ENCODE measurements around the gene PAPSS1. TPM values are rescaled to one million over a fixed set of nuclear protein-coding genes. Genes with fewer than 3 reads are reported as not detected.

PAPSS1 gene
- total and polyA plus RNA-seq, 2 experiments from 2014 or later: 72.0 to 85.8 TPM

DNA sequence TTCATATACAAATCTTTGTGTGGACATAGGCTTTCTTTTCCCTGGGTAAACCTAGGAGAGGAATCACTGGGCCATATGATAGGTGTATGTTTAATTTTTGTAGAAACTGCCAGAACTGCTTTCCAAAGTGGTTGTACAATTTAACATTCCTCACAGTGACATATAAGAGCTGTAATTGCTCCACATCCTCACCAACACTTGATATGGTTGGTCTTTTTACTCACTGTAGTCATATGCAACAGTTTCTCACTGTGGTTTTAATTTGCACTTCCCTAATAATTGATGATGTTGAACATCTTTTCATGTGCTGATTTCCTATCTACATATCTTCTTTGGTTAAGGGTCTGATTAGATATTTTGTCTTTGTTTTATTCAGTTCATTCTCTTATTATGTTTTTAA is 24.5 kb upstream of the PAPSS1 start (continued):
- TF ChIP-seq, protein P1, sequence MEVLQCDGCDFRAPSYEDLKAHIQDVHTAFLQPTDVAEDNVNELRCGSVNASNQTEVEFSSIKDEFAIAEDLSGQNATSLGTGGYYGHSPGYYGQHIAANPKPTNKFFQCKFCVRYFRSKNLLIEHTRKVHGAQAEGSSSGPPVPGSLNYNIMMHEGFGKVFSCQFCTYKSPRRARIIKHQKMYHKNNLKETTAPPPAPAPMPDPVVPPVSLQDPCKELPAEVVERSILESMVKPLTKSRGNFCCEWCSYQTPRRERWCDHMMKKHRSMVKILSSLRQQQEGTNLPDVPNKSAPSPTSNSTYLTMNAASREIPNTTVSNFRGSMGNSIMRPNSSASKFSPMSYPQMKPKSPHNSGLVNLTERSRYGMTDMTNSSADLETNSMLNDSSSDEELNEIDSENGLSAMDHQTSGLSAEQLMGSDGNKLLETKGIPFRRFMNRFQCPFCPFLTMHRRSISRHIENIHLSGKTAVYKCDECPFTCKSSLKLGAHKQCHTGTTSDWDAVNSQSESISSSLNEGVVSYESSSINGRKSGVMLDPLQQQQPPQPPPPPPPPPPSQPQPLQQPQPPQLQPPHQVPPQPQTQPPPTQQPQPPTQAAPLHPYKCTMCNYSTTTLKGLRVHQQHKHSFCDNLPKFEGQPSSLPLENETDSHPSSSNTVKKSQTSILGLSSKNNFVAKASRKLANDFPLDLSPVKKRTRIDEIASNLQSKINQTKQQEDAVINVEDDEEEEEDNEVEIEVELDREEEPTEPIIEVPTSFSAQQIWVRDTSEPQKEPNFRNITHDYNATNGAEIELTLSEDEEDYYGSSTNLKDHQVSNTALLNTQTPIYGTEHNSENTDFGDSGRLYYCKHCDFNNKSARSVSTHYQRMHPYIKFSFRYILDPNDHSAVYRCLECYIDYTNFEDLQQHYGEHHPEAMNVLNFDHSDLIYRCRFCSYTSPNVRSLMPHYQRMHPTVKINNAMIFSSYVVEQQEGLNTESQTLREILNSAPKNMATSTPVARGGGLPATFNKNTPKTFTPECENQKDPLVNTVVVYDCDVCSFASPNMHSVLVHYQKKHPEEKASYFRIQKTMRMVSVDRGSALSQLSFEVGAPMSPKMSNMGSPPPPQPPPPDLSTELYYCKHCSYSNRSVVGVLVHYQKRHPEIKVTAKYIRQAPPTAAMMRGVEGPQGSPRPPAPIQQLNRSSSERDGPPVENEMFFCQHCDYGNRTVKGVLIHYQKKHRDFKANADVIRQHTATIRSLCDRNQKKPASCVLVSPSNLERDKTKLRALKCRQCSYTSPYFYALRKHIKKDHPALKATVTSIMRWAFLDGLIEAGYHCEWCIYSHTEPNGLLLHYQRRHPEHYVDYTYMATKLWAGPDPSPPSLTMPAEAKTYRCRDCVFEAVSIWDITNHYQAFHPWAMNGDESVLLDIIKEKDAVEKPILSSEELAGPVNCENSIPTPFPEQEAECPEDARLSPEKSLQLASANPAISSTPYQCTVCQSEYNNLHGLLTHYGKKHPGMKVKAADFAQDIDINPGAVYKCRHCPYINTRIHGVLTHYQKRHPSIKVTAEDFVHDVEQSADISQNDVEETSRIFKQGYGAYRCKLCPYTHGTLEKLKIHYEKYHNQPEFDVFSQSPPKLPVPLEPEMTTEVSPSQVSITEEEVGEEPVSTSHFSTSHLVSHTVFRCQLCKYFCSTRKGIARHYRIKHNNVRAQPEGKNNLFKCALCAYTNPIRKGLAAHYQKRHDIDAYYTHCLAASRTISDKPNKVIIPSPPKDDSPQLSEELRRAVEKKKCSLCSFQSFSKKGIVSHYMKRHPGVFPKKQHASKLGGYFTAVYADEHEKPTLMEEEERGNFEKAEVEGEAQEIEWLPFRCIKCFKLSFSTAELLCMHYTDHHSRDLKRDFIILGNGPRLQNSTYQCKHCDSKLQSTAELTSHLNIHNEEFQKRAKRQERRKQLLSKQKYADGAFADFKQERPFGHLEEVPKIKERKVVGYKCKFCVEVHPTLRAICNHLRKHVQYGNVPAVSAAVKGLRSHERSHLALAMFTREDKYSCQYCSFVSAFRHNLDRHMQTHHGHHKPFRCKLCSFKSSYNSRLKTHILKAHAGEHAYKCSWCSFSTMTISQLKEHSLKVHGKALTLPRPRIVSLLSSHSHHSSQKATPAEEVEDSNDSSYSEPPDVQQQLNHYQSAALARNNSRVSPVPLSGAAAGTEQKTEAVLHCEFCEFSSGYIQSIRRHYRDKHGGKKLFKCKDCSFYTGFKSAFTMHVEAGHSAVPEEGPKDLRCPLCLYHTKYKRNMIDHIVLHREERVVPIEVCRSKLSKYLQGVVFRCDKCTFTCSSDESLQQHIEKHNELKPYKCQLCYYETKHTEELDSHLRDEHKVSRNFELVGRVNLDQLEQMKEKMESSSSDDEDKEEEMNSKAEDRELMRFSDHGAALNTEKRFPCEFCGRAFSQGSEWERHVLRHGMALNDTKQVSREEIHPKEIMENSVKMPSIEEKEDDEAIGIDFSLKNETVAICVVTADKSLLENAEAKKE (CRISPR knock-in tag; IDR thresholded peaks at IDR 0.05): no peak
- no peak for TF ChIP-seq CREB1 (CRISPR knock-in tag; IDR thresholded peaks at IDR 0.05; ENCODE audit: low read depth)
- TF ChIP-seq, protein P2, sequence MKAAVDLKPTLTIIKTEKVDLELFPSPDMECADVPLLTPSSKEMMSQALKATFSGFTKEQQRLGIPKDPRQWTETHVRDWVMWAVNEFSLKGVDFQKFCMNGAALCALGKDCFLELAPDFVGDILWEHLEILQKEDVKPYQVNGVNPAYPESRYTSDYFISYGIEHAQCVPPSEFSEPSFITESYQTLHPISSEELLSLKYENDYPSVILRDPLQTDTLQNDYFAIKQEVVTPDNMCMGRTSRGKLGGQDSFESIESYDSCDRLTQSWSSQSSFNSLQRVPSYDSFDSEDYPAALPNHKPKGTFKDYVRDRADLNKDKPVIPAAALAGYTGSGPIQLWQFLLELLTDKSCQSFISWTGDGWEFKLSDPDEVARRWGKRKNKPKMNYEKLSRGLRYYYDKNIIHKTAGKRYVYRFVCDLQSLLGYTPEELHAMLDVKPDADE (IDR thresholded peaks at IDR 0.05): no peak
- TF ChIP-seq POLR2AphosphoS5 (IDR thresholded peaks at IDR 0.05; ENCODE audit: low read depth): no peak
- TF ChIP-seq ZNF331 (CRISPR knock-in tag; IDR thresholded peaks at IDR 0.05; ENCODE audit: low read depth): no peak
- no peak for TF ChIP-seq EZH2 (IDR thresholded peaks at IDR 0.05; ENCODE audit: low read depth, unreplicated experiment)
- TF ChIP-seq ZNF114 (CRISPR knock-in tag; IDR thresholded peaks at IDR 0.05): no peak
- no peak for TF ChIP-seq EZH2phosphoT487 (IDR thresholded peaks at IDR 0.05; ENCODE audit: unreplicated experiment)

DNA sequence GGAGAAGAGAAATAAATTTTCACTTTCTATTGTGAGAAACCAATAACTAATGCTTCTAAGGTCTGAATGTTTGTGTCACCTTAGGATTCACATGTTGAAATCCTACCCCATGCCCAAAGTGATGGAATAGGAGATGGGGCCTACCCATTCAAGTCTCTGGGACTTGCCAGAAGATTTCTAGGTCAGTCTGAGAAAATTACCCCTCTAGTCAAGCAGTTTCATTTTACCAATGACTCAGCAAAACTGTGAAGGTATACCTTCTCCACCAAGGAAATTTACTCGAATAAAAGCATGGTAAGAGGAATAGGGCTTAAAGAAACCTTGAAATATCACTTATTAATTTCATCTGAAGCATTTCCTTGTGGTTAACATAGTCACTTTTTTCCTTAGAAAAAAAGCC is 23.5 kb upstream of the PAPSS1 start:
- H3K27ac ChIP-seq (ENCODE audit: low read depth): no peak overlapping the region
- no peak overlapping the region; the same call in 1 of the 2 replicates for H2AFZ ChIP-seq
- H3K4me3 ChIP-seq: no peak overlapping the region
- TF ChIP-seq POLR2AphosphoS5 (IDR thresholded peaks at IDR 0.05; ENCODE audit: low read depth): no peak
- no peak for TF ChIP-seq JUNB (IDR thresholded peaks at IDR 0.05; ENCODE audit: unreplicated experiment)
- TF ChIP-seq EZH2 (IDR thresholded peaks at IDR 0.05; ENCODE audit: low read depth, unreplicated experiment): no peak
- TF ChIP-seq STAT1 (IDR thresholded peaks at IDR 0.05; ENCODE audit: unreplicated experiment): no peak
- TF ChIP-seq, protein P3, sequence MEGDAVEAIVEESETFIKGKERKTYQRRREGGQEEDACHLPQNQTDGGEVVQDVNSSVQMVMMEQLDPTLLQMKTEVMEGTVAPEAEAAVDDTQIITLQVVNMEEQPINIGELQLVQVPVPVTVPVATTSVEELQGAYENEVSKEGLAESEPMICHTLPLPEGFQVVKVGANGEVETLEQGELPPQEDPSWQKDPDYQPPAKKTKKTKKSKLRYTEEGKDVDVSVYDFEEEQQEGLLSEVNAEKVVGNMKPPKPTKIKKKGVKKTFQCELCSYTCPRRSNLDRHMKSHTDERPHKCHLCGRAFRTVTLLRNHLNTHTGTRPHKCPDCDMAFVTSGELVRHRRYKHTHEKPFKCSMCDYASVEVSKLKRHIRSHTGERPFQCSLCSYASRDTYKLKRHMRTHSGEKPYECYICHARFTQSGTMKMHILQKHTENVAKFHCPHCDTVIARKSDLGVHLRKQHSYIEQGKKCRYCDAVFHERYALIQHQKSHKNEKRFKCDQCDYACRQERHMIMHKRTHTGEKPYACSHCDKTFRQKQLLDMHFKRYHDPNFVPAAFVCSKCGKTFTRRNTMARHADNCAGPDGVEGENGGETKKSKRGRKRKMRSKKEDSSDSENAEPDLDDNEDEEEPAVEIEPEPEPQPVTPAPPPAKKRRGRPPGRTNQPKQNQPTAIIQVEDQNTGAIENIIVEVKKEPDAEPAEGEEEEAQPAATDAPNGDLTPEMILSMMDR (conservative IDR thresholded peaks at IDR 0.05; ENCODE audit: low read depth in 2 of 2): no peak
- peaks cover 15% of the 10 kb centered on the region; the same call in 1 of the 2 replicates for H3K4me1 ChIP-seq (ENCODE audit: insufficient read depth)
- H3K4me2 ChIP-seq: no peak overlapping the region
- H3K9me2 ChIP-seq (ENCODE audit: insufficient read depth): no peaks in the 10 kb centered on the region
- no peak overlapping the region for H3K27ac Mint-ChIP-seq
- H3K4me3 Mint-ChIP-seq: no peak overlapping the region
- no peaks in the 10 kb centered on the region for H3K79me2 ChIP-seq (replicated peaks; ENCODE audit: insufficient read depth)
- H3K36me3 Mint-ChIP-seq (ENCODE audit: low read depth): peaks cover 3% of the 10 kb centered on the region; the same call in 1 of the 3 replicates
- ATAC-seq (no peak), DNase-seq (ENCODE audit: low spot score) (no peak)
- H3K27me3 Mint-ChIP-seq (ENCODE audit: insufficient read depth, low read depth, poor library complexity): no peaks in the 10 kb centered on the region
- H3F3A ChIP-seq (replicated peaks; ENCODE audit: low read depth): no peaks in the 10 kb centered on the region
- peaks cover 7% of the 10 kb centered on the region; the same call in 1 of the 2 replicates for H3K36me3 ChIP-seq (ENCODE audit: insufficient read depth)
- H3K27me3 ChIP-seq (ENCODE audit: insufficient read depth): no peaks in the 10 kb centered on the region
- H3K9me3 Mint-ChIP-seq: peaks cover 3% of the 10 kb centered on the region; the same call in 2 of the 3 replicates
- H3K4me1 Mint-ChIP-seq: peaks cover 10% of the 10 kb centered on the region; the same call in 2 of the 3 replicates
- no peaks in the 10 kb centered on the region for H4K20me1 ChIP-seq (replicated peaks; ENCODE audit: insufficient read depth)
